GM12878 (cell line): ENCODE data around the gene TRIOBP. TPM values are rescaled to one million over a fixed set of nuclear protein-coding genes. Genes with fewer than 3 reads are reported as not detected.
A peak's percentile ranks its signal among the peaks of the same experiment; 100 is the strongest.

ENCODE experiments used
- BACH1 ChIP-seq: fragments of 450-650 bp; IDR thresholded peaks from 2 replicates; pipeline ENCODE4 v1.6.1; 2017; ENCODE audit warnings: mild to moderate bottlenecking, borderline replicate concordance
- BCLAF1 ChIP-seq: fragments of 450-650 bp; IDR thresholded peaks from 2 replicates; pipeline ENCODE4 v1.6.1; 2017; ENCODE audit warnings: antibody characterized with exemption, mild to moderate bottlenecking, moderate library complexity
- BMI1 ChIP-seq: fragments of 450-650 bp; IDR thresholded peaks from 2 replicates; pipeline ENCODE4 v1.6.1; 2016; ENCODE audit warnings: mild to moderate bottlenecking, moderate library complexity, borderline replicate concordance
- CEBPB ChIP-seq, 2 experiments: fragments of 150-350 bp in 1 of 2; IDR thresholded peaks; 2 replicates each; pipeline ENCODE4 v1.6.1; 2012 to 2014; ENCODE audit warnings: low read depth in 2 of 2, low read length in 2 of 2, borderline replicate concordance in 1 of 2, inconsistent platforms in 1 of 2
- CHD2 ChIP-seq: IDR thresholded peaks from 2 replicates; pipeline ENCODE4 v1.6.1; 2011; ENCODE audit warnings: low read depth, low read length, improper control_type of control experiment, borderline replicate concordance
- DPF2 ChIP-seq: fragments of 450-650 bp; IDR thresholded peaks from 2 replicates; pipeline ENCODE4 v1.6.1; 2017; ENCODE audit warnings: mild to moderate bottlenecking
- GATAD2B ChIP-seq: fragments of 450-650 bp; conservative IDR thresholded peaks from 2 replicates; pipeline ENCODE4 v1.6.1; 2017; ENCODE audit warnings: low read depth, mild to moderate bottlenecking, moderate library complexity
- IRF4 ChIP-seq: IDR thresholded peaks from 2 replicates; pipeline ENCODE4 v1.6.1; 2011; ENCODE audit warnings: low read depth, low read length
- IRF5 ChIP-seq: fragments of 450-650 bp; IDR thresholded peaks from 2 replicates; pipeline ENCODE4 v1.6.1; 2017; ENCODE audit warnings: borderline replicate concordance
- MAX ChIP-seq: IDR thresholded peaks from 2 replicates; pipeline ENCODE4 v1.6.1; 2012; ENCODE audit warnings: low read depth, low read length, improper control_type of control experiment
- MEF2B ChIP-seq: fragments of 450-650 bp; IDR thresholded peaks from 2 replicates; pipeline ENCODE4 v1.6.1; 2018; ENCODE audit warnings: mild to moderate bottlenecking, moderate library complexity; ENCODE audit not compliant: partially characterized antibody, poor library complexity, severe bottlenecking
- MTA3 ChIP-seq: IDR thresholded peaks from 2 replicates; pipeline ENCODE4 v1.6.1; 2012; ENCODE audit warnings: low read length, inconsistent platforms, borderline replicate concordance
- MYB ChIP-seq: fragments of 150-350 bp; IDR thresholded peaks from 2 replicates; pipeline ENCODE4 v1.6.1; 2014; ENCODE audit warnings: mild to moderate bottlenecking, low read depth, low read length, borderline replicate concordance
- POLR2AphosphoS2 ChIP-seq: IDR thresholded peaks from 2 replicates; pipeline ENCODE4 v1.6.1; 2011; ENCODE audit warnings: low read depth, mild to moderate bottlenecking, low read length, improper control_type of control experiment, moderate library complexity
- RB1 ChIP-seq: fragments of 450-650 bp; formaldehyde crosslinking; IDR thresholded peaks from 2 replicates; pipeline ENCODE4 v1.6.1; 2017; ENCODE audit warnings: mild to moderate bottlenecking, borderline replicate concordance
- SP1 ChIP-seq: IDR thresholded peaks from one replicate; pipeline ENCODE4 v1.6.1; 2011; ENCODE audit warnings: low read depth, low read length
- SREBF1 ChIP-seq: IDR thresholded peaks from 2 replicates; pipeline ENCODE4 v1.6.1; 2012; ENCODE audit warnings: mild to moderate bottlenecking, low read length
- USF1 ChIP-seq: IDR thresholded peaks from 2 replicates; pipeline ENCODE4 v1.6.1; 2011; ENCODE audit warnings: borderline replicate concordance, low read depth, mild to moderate bottlenecking, moderate library complexity, mixed read lengths, low read length; ENCODE audit not compliant: insufficient read depth; ENCODE audit errors: extremely low read length
- ZNF687 ChIP-seq: fragments of 450-650 bp; IDR thresholded peaks from 2 replicates; pipeline ENCODE4 v1.6.1; 2017; ENCODE audit warnings: mild to moderate bottlenecking, moderate library complexity
- polyA plus RNA-seq, 11 experiments: library from polyadenylated mRNA; depleted of rRNA in 4 of 11; unstranded in 6 of 11; stranded (reverse) in 5 of 11; fragments of >200 nt; fragmentation: Nextera tagmentation in 4 of 11; fragmentation: Illumina TruSeq in 1 of 11; extraction: Ambion mirVana in 4 of 11; extraction: Trizol in 1 of 11; gene quantifications; 1 replicate in 1 of 11; 2 replicates in 10 of 11; pipeline versions ENCODE4 v1.2.1 to v1.2.3, GENCODE V29; 2011 to 2016; ENCODE audit warnings: inconsistent platforms in 2 of 11, missing spikeins in 2 of 11, low read depth in 1 of 11
- total RNA-seq, 4 experiments: library from RNA; depleted of rRNA in 3 of 4; stranded (reverse); fragments of >200 nt in 3 of 4; fragmentation: Illumina TruSeq in 1 of 4; extraction: Trizol in 1 of 4; gene quantifications; 2 replicates each; pipeline versions ENCODE4 v1.2.1 to v1.2.3, GENCODE V29; 2013 to 2021

The TRIOBP gene
- total and polyA plus RNA-seq, 10 of the 15 experiments (the other 5 are each of a cell fraction or from before 2014, with no cell fraction given), result 0.21 to 23.6 (median 11.9) TPM

GRCh38 chr22:37658133-37659065, 38.4 kb upstream of the TRIOBP start, which contains the start of gene PDXP (continued):
- 0 out of 2 replicates have a peak, but pooled peaks have one; percentile 44 for TF ChIP-seq BCLAF1
- TF ChIP-seq SP1, result peak; percentile 98
- peak; percentile 87 for TF ChIP-seq BACH1
- TF ChIP-seq MAX, result peak; percentile 92
- peak; percentile 95; the same call in 1 of the 2 replicates for TF ChIP-seq RB1
- no peak for TF ChIP-seq IRF4
- peak; percentile 22 for TF ChIP-seq USF1
- peak; percentile 74 for TF ChIP-seq ZNF687
- TF ChIP-seq GATAD2B, result peak; percentile 72; the same call in 1 of the 2 replicates
- TF ChIP-seq CEBPB (IDR thresholded peaks at IDR 0.05; ENCODE audit: borderline replicate concordance in 1 of 2, low read depth in 2 of 2, low read length in 2 of 2), result peak in 1 of 2 experiments; percentile 80; a peak in 1 of 4 replicates
- TF ChIP-seq BMI1, result no peak
- no peak for TF ChIP-seq MTA3
- TF ChIP-seq MEF2B, result peak; percentile 94
- no peak for TF ChIP-seq IRF5
- no peak for TF ChIP-seq SREBF1
- no peak for TF ChIP-seq MYB
- peak; percentile 89; the same call in 1 of the 2 replicates for TF ChIP-seq CHD2
- TF ChIP-seq POLR2AphosphoS2, result no peak
- peak; percentile 99 for TF ChIP-seq DPF2
